ENCODE data around the gene CYP26B1. TPM values are rescaled to one million over a fixed set of nuclear protein-coding genes. Genes with fewer than 3 reads are reported as not detected.

Gene CYP26B1
- total and polyA plus RNA-seq, 9 of the 15 experiments (the other 6 are each of a cell fraction or from before 2014, with no cell fraction given): 0.01 to 0.13 (median 0.04) TPM; not detected in 6

DNA sequence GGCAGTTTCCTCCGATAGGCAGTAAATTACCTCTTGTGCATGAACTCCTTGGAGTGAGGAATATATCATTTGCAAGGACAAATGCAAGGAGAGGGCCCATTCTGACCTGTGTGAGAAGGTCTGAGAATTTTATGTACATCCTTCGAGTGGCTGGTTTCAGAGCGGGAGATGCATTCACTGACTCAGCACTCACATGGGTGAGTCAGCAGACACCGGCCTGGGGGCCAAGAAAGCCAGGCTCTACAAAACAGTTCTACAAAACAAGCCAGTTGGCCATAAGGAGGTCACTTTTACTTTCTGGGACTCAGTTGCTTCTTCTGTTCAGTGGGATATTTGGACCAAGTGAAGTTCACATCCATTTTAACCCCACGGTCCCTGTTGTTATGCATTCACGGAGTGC, 35.3 kb downstream of the CYP26B1 start (continued):
- TF ChIP-seq ZKSCAN8 (CRISPR knock-in tag; IDR thresholded peaks at IDR 0.05) (no peak), L3MBTL2 (IDR thresholded peaks at IDR 0.05) (peak; percentile 50; the same call in 1 of the 2 replicates), NR4A1 (CRISPR knock-in tag; IDR thresholded peaks at IDR 0.05) (no peak), NR4A1 (tag; IDR thresholded peaks at IDR 0.05) (no peak), TCFL5 (CRISPR knock-in tag; conservative IDR thresholded peaks at IDR 0.05) (no peak), C11orf30 (IDR thresholded peaks at IDR 0.05; ENCODE audit: low read depth) (peak; percentile 92), ZC3H4 (CRISPR knock-in tag; IDR thresholded peaks at IDR 0.05; ENCODE audit: borderline replicate concordance) (no peak), CREB1 (IDR thresholded peaks at IDR 0.05) (no peak), CREB1 (CRISPR knock-in tag; IDR thresholded peaks at IDR 0.05) (no peak), MAX (CRISPR knock-in tag; IDR thresholded peaks at IDR 0.05) (no peak), E2F6 (IDR thresholded peaks at IDR 0.05; ENCODE audit: borderline replicate concordance in 1 of 2, extremely low read depth in 1 of 2, insufficient read depth in 1 of 2, insufficient read length in 1 of 2, low read depth in 1 of 2, low read length in 1 of 2, poor library complexity in 1 of 2, severe bottlenecking in 1 of 2) (peak; percentile 53 to 72), ZNF609 (CRISPR knock-in tag; IDR thresholded peaks at IDR 0.05; ENCODE audit: borderline replicate concordance) (no peak), NFATC3 (IDR thresholded peaks at IDR 0.05) (no peak), LCOR (CRISPR knock-in tag; IDR thresholded peaks at IDR 0.05) (no peak), FOXM1 (IDR thresholded peaks at IDR 0.05; ENCODE audit: low read depth) (no peak), FOXM1 (CRISPR knock-in tag; IDR thresholded peaks at IDR 0.05; ENCODE audit: low read depth) (no peak), ZNF77 (CRISPR knock-in tag; IDR thresholded peaks at IDR 0.05) (no peak), HOXB6 (CRISPR knock-in tag; IDR thresholded peaks at IDR 0.05; ENCODE audit: borderline replicate concordance) (no peak), HNRNPL (IDR thresholded peaks at IDR 0.05; ENCODE audit: low read depth, low read length) (no peak), SMAD3 (CRISPR knock-in tag; conservative IDR thresholded peaks at IDR 0.05) (no peak), CBFA2T2 (conservative IDR thresholded peaks at IDR 0.05) (no peak)
- TF ChIP-seq, protein P1, sequence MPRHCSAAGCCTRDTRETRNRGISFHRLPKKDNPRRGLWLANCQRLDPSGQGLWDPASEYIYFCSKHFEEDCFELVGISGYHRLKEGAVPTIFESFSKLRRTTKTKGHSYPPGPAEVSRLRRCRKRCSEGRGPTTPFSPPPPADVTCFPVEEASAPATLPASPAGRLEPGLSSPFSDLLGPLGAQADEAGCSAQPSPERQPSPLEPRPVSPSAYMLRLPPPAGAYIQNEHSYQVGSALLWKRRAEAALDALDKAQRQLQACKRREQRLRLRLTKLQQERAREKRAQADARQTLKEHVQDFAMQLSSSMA (CRISPR knock-in tag; IDR thresholded peaks at IDR 0.05): no peak
- TF ChIP-seq, protein P2, sequence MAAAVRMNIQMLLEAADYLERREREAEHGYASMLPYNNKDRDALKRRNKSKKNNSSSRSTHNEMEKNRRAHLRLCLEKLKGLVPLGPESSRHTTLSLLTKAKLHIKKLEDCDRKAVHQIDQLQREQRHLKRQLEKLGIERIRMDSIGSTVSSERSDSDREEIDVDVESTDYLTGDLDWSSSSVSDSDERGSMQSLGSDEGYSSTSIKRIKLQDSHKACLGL (CRISPR knock-in tag; IDR thresholded peaks at IDR 0.05; ENCODE audit: borderline replicate concordance, poor library complexity, severe bottlenecking): no peak
